GM10266 (cell line): ENCODE measurements around the gene C18orf32.
"Not testable (repeated sequence)": the region's sequence is repeated elsewhere in the genome, so short reads cannot be mapped to it uniquely, and the experiment has no call there.

ENCODE experiments used
- DNase-seq: peaks from one replicate; pipeline ENCODE4 v3.0.0; 2012; ENCODE audit errors: extremely low spot score
- TF ChIP-seq, protein P1 (sequence below): IDR thresholded peaks from 2 replicates; pipeline ENCODE4 v1.5.1; 2012; ENCODE audit warnings: mild to moderate bottlenecking, low read depth; ENCODE audit not compliant: control insufficient read depth, insufficient read depth; ENCODE audit errors: missing control alignments

C18orf32 gene

GRCh38 chr18:49479381-49480137, 7.5 kb downstream of the C18orf32 start:
- no peak for DNase-seq
- TF ChIP-seq, protein P1, sequence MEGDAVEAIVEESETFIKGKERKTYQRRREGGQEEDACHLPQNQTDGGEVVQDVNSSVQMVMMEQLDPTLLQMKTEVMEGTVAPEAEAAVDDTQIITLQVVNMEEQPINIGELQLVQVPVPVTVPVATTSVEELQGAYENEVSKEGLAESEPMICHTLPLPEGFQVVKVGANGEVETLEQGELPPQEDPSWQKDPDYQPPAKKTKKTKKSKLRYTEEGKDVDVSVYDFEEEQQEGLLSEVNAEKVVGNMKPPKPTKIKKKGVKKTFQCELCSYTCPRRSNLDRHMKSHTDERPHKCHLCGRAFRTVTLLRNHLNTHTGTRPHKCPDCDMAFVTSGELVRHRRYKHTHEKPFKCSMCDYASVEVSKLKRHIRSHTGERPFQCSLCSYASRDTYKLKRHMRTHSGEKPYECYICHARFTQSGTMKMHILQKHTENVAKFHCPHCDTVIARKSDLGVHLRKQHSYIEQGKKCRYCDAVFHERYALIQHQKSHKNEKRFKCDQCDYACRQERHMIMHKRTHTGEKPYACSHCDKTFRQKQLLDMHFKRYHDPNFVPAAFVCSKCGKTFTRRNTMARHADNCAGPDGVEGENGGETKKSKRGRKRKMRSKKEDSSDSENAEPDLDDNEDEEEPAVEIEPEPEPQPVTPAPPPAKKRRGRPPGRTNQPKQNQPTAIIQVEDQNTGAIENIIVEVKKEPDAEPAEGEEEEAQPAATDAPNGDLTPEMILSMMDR: no peak

- DNase-seq: no peak
- TF ChIP-seq, protein P1: no peak
Measured at GRCh38 chr18:49476664-49477411, 10.2 kb downstream of the C18orf32 start.

- not testable (repeated sequence) for DNase-seq
Measured at GRCh38 chr18:49474935-49475334, 12.1 kb downstream of the C18orf32 start.

DNA sequence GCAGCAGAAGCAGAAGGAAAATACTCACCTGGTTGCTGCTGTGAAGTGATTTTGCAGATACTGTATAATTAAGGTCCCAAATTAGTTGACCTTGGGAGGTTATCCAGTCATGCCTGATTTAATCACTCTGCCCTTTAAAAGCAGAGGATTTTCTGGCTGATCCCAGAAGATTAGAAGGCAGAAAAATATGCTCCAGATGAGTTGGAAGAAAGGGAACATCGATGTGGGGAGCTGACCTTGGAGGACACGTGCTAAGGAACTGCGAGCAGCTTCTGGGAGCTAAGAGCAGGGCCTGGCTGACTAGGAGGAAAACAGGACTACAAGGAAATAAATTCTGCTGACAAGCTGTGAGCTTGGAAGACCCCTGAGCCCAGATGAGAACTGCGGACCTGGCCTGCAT, 13.3 kb downstream of the C18orf32 start:
- TF ChIP-seq, protein P1: no peak
- no peak for DNase-seq

DNA sequence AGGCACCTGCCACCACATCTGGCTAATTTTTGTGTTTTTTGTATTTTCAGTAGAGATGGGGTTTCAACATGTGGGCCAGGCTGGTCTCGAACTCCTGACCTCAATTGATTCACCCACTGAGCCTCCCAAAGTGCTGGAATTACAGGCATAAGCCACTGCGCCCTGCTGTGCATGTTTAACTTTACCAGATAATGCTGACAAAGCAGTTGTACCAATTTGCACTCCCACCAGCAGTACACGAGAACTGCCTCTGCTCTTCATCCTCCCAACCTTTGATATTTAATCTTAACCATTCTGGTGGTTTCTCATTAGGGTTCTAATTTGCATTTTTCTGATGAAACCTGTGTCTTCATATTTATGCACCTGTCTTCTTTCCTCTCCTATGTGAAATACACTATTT, 14.6 kb downstream of the C18orf32 start:
- TF ChIP-seq, protein P1: no peak
- no peak for DNase-seq

- DNase-seq: no peak
- TF ChIP-seq, protein P1: no peak
Measured at GRCh38 chr18:49471532-49471931, 15.5 kb downstream of the C18orf32 start.

DNA sequence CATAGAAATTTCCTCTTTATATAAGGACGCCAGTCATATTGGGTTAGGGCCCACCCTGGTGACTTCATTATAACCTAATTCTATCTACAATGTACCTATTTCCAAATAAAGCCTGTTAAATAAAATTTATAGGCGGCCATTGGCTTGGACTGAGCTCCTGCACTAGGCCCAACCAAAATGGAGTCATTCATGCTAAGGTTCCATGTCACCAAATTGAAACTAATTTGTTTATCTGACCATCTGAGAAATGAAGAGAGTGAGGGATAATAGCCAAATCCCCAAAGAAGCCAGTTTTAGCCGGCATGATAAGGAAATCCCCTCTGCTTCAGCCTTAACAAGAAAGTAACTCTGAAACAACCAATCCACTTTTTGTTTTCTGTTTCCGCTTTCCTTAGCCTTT, 19.4 kb downstream of the C18orf32 start:
- TF ChIP-seq, protein P1: no peak
- DNase-seq: no peak
